Ammon's horn (tissue), 1 donor: ENCODE measurements around the gene PLEKHJ1.

Experiments used
- DNase-seq: peaks from one replicate; pipeline ENCODE4 v3.0.0-alpha.2; 2016; ENCODE audit warnings: low spot score

PLEKHJ1 gene

DNA sequence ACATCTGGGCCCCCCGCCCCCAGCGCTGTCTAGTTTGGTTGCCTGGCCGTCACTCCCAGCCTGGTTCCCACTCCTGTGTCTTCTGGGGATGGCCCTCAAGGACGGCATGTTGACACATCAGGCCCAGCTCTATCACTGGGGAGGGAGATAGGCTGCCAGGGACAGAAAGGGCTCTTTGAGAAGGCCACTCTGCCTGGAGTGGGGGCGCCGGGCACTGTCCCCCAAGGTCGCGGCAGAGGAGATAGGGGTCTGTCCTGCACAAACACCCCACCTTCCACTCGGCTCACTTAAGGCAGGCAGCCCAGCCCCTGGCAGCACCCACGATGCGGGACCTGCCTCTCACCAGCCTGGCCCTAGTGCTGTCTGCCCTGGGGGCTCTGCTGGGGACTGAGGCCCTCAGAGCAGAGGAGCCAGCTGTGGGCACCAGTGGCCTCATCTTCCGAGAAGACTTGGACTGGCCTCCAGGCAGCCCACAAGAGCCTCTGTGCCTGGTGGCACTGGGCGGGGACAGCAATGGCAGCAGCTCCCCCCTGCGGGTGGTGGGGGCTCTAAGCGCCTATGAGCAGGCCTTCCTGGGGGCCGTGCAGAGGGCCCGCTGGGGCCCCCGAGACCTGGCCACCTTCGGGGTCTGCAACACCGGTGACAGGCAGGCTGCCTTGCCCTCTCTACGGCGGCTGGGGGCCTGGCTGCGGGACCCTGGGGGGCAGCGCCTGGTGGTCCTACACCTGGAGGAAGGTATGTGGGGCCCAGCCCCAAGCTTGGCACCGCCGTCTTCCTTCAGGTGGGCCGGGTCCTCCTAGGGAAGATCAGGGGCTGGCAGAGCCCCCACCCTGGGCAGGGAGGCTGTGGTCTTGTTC lies 13.1 kb upstream of the PLEKHJ1 start, which contains the start of gene AMH:
AMH (plus strand) TSS at position 314 of the 857 bp plus-strand sequence; CDS start at position 324, 10 bp downstream.
- no peak for DNase-seq

GRCh38 chr19:2248136-2249009 lies 12.2 kb upstream of the PLEKHJ1 start:
- DNase-seq, result no peak

- no peak for DNase-seq
Measured at GRCh38 chr19:2247433-2248101, 11.4 kb upstream of the PLEKHJ1 start.

- peak; percentile 55 for DNase-seq
Measured at GRCh38 chr19:2246801-2247361, 10.8 kb upstream of the PLEKHJ1 start.

- no peak for DNase-seq
Measured at GRCh38 chr19:2246014-2246620, 10.0 kb upstream of the PLEKHJ1 start.

DNA sequence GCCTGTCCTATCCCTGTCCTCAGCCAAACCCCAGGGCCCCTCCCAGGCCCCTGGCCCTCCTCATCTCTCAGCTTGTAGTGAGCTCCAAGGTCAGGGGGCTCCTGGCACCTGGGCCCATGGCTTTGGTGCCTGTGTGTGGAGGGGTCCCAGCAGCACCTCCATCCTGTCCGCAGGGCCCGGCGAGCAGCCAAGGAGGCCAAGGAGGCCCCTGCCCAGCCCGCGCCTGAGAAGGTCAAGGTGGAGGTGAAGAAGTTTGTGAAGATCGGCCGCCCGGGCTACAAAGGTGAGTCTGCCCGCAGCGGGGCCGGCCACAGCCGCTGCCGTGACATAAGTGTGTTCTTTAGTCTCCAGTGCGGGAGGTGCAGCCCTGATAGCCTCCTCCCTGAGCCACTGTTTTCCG lies 9.1 kb upstream of the PLEKHJ1 start:
- no peak for DNase-seq

GRCh38 chr19:2244486-2244885 lies 8.4 kb upstream of the PLEKHJ1 start:
- no peak for DNase-seq

DNA sequence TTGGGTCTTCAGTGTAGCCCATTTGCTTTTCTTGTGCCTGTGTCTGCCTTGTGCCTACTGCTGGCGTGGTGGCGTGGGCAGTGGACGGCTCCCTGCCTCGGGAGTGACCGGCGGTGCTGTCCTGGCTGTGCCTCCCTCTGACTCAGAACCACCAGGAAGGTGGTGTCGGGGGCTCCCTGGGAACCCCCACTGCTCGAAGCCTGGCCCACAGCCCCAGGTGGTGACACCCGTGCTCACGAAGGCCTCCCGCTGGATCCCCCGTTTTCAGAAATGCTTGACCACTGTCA lies 7.9 kb upstream of the PLEKHJ1 start:
- DNase-seq, result no peak

- no peak for DNase-seq
Measured at GRCh38 chr19:2243274-2244124, 7.4 kb upstream of the PLEKHJ1 start.

DNA sequence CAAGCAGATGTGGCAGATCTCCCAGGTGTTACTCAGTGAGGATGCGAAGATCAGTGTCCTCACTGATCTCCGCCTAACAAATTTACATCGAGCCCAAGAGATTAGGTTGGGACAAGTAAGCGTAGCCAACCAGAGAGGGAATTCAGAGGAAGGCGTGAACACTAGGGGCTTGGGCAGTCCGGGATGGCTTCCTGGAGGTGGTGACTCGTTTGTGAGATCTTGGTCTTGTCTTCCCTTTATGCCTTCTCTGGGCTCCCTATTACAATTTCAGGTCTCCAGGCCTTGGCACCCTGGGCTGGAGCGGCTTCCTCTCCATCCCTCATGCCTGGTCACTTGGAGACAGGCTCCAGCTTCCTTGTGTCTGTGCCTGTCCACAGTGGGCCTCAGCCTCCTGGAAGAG lies 6.7 kb upstream of the PLEKHJ1 start:
- no peak for DNase-seq

GRCh38 chr19:2242092-2242537 lies 6.0 kb upstream of the PLEKHJ1 start:
- DNase-seq, result no peak

DNA sequence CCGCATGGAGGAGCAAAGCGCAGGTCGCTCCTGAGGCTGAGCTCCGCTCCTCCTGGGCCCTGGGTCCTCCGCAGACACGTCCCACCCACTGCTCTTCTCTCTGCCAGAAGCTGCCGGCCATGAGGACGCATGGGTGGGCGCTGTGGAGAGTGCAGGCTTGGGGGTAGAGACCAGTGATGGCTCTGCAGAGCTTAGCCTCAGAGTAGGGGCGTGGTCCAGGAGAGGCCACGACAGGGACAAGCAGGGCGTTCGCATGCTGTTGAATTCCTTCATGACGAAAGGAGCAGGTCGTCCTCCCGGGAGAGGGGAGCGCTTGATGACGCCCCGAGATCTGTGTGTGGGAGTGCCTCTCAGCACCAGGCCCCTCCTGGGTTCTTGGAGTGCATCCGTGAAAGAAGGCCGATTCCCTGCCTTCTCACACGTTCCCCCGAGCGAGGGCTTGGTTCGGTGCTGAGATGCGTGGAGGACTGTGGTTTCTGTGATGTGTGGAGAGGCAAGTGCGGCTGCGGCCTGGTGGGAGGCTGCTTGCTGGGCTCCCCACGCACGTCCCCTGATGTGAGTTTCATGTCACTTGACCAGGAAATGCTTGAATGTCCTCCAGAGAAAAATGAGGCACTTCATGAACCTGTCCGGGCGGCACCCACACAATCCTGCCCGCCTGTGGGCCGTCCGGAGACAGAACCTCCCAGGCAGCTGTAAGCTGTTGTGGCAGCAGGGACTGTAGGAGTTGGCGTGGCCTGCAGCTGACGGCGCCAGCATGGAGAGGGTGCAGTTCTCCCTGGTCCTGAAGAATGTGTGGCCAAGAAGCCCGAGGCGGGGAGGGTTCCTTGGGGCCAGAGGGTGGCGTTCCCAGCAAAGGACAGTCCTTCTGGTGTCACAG lies 5.0 kb upstream of the PLEKHJ1 start:
- no peak for DNase-seq

- DNase-seq, result peak; percentile 35
Measured at GRCh38 chr19:2239771-2240770, 3.9 kb upstream of the PLEKHJ1 start.

- DNase-seq, result no peak
Measured at GRCh38 chr19:2239173-2239572, 3.0 kb upstream of the PLEKHJ1 start.

DNA sequence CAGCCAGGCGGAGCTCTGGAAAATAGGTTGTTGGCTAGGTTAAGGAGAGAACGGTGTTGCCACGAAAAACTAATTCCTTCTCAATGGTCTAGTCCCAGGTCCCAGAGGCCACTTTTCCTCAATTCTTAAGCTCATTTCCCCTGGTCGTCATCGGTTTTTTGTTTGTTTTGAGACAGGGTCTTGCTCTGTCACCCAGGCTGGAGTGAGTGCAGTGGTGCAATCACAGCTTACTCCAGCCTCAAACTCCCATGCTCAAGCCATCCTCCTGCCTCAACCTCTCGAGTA lies 1.7 kb upstream of the PLEKHJ1 start:
- no peak for DNase-seq

DNA sequence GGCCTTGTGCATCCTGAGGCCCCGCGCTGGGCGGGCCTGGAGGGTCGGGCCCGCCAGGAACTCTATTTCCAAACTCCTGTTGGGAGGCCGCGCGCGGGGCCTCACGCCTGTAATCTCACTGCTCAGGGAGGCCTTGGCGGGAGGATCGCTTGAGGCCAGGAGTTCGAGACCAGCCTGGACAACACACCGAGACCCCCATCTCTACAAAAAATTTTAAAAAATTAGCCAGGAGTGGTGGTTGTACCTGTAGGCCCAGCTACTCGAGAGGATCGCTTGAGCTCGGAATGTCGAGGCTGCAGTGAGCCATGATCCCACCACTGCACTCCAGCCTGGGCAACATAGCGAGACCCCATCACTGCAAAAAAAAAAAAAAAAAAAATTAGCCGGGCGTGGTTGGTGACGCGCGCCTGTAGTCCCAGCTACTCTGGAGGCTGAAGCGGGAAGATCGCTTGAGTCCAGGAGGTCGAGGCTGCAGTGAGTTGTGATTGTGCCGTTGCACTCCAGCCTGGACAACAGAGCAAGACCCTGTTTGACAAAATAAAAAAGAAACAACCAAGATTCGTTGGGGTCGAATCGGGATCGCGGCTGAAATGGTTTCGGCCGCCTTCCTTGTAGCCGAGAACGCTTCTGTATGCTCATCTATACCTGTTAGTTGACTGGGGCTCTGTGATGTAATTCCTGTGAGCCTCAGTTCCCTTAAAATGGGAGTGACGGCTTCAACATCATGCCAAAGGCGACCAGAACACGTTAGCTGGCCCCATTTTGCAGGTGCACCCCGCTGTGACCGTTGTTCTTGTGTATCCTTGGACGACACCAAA lies 1.1 kb upstream of the PLEKHJ1 start:
- no peak for DNase-seq

DNA sequence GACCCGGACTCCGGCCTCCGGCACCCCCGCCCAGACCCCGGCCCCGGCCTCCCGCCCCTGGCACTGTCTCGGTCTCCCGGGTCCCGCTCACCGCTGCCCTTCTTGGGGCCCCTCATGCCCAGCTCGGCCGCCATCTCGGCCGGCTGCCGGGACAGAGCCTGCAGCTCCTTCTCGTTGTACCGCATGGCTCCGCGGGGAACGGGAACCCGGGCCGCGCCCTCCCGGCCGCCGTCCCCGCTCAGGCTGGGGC lies 140 bp downstream of the PLEKHJ1 start:
- no peak for DNase-seq

DNA sequence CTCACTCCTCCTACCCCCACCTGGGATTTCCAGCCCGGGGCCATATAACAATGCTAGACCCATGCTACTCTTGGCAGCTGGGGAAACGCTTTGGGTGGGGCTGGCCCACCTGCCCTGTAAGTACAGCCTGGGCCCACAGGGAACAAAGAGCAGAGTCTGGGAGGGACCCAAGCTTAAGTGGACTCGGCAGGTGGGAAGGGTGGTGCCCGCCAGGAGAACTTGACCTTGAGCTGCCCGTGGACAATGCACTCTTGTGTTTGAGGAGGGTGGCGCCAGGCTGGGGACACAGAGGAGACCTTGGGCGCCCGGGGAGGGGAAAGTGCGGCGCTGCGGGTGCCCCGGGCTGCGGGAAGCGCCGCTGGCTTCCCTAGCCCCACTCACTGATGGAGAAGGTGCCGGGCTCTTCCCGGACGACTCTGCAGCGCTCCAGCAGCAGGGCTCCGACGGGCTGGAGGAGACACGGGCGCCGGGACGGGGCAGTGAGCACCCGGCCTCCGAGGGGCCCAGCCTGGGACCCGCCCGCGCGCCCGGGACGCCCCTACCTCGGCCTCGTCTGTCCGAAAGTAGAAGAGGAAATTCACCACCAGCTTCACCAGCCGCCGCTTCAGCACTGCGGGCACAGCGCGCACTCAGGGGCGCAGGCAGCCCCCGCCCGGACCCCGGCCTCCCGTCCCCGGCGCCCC lies 607 bp downstream of the PLEKHJ1 start:
- no peak for DNase-seq
